GM18520 (cell line): ENCODE results near the gene STK33.

Source experiments
- ATAC-seq: cut with Tn5 transposase; IDR thresholded peaks from one replicate; pipeline ENCODE4 v1.9.1; 2021; ENCODE audit not compliant: unreplicated experiment

STK33 gene

GRCh38 chr11:8357891-8358566, 236.0 kb downstream of the STK33 start:
- ATAC-seq = no peak

GRCh38 chr11:8357505-8357888, 236.5 kb downstream of the STK33 start:
- no peak for ATAC-seq

- ATAC-seq = no peak
Observed at GRCh38 chr11:8356721-8357504, 237.1 kb downstream of the STK33 start.

DNA sequence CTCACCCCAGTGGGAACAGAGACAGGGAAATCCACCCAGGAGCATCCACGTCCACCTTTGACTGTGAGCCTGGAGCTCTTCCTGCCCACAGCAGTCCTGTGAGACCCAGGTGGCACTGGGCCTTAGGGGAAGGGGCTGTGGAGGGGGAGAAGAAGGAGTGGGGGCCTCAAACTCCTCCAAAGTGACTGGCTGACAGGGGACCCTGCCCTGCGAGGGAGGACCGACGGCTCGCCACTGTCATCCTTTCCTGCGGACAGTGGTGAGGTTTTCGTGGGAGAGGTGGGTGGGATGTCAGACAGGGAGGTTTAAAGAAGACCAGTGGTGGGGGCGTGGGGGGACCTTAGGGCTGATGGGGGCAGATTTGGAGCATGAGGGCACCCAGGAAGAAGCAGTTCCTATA, 237.8 kb downstream of the STK33 start:
- ATAC-seq = no peak

- no peak for ATAC-seq
Observed at GRCh38 chr11:8355416-8355742, 238.6 kb downstream of the STK33 start.

DNA sequence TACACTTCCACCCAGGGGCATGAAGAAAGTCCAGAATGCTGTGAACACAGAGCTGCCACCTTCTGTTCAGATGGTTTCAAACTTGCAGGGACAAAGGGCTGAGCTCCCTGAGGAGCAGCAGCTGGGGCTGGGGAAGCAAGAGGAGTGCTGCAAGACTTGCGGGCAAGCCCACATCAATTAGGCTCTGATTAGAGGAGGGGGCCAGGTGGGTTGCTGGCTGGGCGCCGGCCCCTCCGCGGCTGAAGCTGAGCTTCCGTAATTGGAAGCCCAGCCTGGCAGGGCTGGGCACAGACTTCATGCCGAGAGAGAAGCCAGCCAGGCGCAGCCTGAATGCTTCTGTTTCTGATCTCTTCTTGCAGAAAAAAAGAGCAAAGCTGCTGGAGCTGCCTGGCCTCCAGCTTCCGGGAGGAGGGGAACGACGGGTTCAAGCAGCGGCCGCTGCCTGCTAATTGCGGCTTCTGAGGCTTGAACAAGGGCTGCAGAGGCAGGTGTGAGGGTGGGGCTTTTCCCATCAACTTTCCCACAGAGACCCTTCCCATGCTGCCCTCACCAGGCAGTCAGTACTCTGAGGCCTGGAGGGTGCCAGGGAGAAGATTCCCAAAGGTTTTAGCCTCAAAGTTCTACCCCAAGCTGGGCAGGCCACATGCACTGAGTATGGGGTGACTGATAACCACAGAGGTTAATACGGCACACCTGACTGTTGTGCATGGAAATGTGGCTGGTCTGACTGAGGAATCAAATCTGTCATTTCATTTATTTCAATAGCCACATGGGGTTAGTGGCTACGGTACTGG, 239.2 kb downstream of the STK33 start:
- no peak for ATAC-seq

GRCh38 chr11:8352876-8353505, 241.0 kb downstream of the STK33 start:
- ATAC-seq = no peak

GRCh38 chr11:8352103-8352875, 241.7 kb downstream of the STK33 start:
- ATAC-seq = no peak

DNA sequence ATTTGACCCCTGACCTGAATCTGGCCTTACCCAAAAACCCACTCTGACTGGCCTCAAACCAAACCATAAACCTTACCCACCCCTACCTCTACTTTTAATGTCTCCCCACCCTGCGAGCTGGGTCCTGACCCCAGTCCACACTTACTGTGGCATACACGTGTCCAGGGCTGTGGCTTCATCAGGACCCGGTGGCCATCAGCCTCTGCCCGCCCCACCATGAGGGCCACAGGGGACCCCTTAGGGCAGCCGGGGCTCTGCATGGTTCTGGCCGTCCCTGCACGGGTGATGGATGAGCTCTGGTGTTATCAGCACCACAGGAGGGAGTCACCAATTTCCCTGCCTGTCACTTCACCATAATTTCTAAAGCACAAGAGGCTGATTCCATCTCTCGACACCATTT, 242.8 kb downstream of the STK33 start:
- ATAC-seq = no peak

DNA sequence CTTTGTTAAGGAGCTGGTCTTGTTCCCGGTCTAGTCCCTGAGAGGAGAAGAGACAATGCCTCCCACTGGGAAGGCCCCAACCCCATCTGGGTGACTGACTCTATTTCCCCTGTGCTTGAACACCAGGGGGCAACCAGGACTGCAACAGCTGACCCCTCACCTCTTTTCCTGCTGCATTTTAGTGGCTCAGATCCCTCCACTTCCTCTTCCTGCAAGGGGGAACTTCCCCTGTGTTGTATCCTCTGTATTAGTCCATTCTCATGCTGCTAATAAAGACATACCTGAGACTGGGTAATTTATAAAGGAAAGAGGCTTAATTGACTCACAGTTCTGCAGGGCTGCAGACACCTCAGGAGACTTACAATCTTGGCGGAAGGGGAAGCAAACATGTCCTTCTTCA, 246.1 kb downstream of the STK33 start:
- no peak for ATAC-seq

DNA sequence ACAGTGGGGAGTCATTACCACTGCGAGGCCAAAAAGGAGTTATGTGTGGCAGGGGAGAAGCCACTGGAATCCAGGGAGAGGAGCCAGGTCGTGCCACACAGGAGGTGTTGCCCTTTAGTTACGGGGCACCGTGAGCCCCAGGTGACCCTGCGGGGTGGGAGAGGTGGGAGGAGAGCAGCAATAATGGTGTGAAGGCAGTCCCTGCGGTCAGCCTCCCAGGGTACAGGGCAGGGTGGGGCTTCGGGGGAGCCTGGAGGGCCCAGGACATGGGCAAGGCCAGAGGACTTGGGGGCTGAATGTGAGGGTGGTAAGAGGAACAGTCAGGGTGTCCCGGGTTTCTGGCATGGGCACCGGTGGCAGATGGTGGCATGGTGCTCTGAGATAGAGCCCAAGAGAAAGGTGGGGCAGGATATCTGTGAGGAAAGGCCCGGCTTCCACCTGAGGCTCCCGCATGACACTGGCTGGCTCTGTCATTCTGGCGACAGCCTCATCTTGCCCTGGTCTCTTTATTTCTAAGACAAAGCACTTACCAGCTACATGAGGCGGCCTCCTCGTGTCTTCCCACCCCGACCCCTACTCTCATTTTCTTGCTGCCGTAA, 247.8 kb downstream of the STK33 start:
- no peak for ATAC-seq

DNA sequence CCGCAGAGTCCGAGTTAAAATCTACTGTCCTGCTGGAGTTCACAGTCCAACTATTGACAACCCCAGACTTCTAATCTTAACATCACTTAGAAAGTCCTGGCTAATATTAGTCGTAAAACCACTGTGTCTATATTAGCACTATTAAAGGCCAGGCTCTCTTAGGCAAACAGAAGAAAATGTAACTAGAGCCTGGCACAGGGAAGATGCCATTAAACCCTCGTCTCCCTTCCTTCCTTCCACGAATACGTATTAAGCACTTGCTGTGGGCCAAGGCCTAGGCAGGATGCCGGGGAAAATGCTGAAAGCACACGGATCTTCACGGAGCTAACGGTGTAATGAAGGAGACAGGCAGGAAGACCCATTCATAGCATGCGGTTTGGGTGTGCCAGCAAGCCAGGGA, 248.8 kb downstream of the STK33 start:
- no peak for ATAC-seq

GRCh38 chr11:8344346-8344745, 249.7 kb downstream of the STK33 start:
- no peak for ATAC-seq

- peak; percentile 80 for ATAC-seq
Observed at GRCh38 chr11:8342821-8343681, 251.0 kb downstream of the STK33 start.

DNA sequence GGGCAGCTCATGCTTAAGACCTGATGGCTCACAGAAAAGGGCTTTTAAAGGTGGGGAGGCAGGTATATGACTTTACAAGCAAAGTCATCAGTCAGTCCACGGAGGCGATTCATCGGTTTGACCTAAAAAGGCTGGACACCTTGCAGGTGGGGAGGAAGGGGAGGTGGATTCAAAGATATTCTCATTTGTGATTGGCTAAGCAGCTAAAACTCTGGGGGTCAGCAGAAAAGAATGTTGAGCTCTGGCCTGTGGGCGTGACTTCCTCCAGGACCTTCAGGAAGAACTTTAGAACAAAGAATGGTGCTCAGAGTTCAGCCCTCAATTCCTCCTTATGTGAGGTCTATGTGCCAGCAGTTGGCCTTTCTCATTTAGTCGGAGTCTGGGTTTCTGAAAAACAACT, 252.0 kb downstream of the STK33 start:
- no peak for ATAC-seq
